SK-N-DZ (cell line): ENCODE measurements around the gene RABAC1.
"Not testable (repeated sequence)": the region's sequence is repeated elsewhere in the genome, so short reads cannot be mapped to it uniquely, and the experiment has no call there.

ENCODE experiments used
- DNase-seq: peaks from one replicate; pipeline ENCODE4 v3.0.0-alpha.2; 2015; ENCODE audit warnings: low spot score

The RABAC1 gene

GRCh38 chr19:41947091-41947490, 12.0 kb downstream of the RABAC1 start:
- no peak for DNase-seq

DNA sequence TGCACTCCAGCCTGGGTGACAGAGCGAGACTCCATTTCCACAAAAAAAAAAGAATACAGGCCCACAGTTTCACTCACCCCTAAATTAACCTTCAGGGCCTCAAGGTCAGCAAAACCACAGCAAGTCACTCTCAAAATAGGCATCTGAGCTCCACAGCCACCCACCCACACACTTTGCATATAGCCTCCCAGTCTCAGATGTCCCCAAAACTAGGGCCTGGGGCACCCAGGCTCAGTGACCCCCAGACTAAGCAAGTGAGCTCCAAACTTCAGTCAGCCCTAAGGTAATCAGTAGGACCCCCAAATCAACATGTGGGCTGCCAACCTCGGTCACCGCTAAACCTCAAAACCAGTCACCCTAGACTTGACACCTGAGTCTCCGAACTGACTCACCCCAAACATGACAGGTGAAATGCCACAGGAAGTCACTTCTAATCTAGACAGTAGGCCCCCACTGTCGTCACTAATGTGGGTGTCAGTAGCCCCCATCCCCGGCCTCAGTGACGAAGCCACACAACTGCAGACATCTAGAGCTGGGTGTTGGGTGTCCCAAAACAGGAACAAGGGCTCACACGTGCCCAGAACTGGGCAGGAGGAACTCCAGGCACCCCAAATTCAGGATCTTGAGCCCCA, 13.9 kb downstream of the RABAC1 start:
- no peak for DNase-seq

DNA sequence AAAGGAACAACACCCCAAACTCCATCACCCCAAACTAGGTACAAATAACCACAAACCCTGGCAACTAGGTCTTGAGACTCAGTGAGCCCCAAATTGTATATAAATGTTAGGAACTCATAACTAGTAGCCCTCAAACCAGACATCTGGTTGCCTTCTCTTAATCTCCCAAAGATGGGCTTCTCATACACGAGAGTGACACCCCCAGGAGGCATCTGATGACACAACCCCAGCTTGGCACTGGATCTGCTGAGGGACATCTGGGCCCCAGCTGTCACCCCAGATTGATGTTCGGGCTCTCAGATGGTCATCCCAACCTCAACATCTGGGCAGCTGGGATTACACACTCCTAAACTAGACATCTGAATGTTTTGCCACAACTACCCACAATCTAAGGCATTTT, 14.8 kb downstream of the RABAC1 start:
- DNase-seq: no peak

DNA sequence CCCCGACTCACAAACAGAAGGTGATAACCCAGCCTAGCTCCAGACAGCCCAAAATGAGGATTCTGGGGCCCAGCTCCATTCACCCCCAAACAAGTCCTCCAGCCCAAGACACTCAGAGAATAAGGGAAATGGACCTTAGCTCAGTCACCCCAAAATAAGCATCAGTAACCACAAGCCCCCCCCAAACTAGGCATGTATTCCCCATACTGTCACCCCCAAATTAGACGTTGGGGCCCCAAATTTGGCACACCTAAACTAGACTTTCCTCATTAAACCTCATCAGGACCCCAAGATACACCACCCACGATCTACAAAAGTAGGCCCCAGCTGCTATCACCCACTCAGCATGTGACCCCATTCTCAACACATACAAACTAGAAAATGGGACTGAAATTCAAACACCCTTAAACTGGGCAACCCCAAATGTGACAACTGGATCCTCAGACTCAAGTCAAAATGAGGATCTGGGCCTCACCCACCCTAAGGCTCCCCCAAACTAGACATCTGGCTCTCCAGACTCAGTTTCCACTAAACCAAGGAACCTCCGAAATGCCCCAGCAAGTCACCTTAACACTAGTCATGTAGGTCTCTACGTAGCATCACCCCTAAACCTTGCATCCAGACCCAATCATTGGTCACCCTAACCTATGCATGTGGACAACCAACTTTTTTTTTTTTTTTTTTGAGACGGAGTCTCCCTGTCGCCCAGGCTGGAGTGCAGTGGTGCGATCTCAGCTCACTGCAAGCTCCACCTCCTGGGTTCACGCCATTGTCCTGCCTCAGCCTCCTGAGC, 17.5 kb downstream of the RABAC1 start:
- DNase-seq: no peak

- no peak for DNase-seq
Measured at GRCh38 chr19:41940731-41941409, 18.3 kb downstream of the RABAC1 start.

- DNase-seq: peak; percentile 45
Measured at GRCh38 chr19:41939861-41940730, 19.0 kb downstream of the RABAC1 start.

DNA sequence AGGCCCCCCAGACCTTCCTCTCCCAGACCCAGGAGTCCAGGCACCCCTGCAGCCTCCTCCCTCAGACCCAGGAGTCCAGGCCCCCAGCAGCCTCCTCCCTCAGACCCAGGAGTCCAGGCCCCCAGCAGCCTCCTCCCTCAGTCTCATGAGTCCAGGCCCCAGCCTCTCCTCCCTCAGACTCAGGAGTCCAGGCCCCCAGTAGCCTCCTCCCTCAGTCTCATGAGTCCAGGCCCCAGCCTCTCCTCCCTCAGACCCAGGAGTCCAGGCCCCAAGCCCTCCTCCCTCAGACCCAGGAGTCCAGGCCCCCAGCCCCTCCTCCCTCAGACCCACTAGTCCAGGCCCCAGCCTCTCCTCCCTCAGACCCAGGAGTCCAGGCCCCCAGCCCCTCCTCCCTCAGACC, 19.9 kb downstream of the RABAC1 start:
- not testable (repeated sequence) for DNase-seq

GRCh38 chr19:41937525-41938468, 21.3 kb downstream of the RABAC1 start:
- DNase-seq: no peak

- DNase-seq: no peak
Measured at GRCh38 chr19:41936961-41937360, 22.2 kb downstream of the RABAC1 start.

- no peak for DNase-seq
Measured at GRCh38 chr19:41936416-41936850, 22.7 kb downstream of the RABAC1 start.

GRCh38 chr19:41935760-41936415, 23.2 kb downstream of the RABAC1 start:
- DNase-seq: no peak

- DNase-seq: peak; percentile 84
Measured at GRCh38 chr19:41934849-41935374, 24.2 kb downstream of the RABAC1 start.

DNA sequence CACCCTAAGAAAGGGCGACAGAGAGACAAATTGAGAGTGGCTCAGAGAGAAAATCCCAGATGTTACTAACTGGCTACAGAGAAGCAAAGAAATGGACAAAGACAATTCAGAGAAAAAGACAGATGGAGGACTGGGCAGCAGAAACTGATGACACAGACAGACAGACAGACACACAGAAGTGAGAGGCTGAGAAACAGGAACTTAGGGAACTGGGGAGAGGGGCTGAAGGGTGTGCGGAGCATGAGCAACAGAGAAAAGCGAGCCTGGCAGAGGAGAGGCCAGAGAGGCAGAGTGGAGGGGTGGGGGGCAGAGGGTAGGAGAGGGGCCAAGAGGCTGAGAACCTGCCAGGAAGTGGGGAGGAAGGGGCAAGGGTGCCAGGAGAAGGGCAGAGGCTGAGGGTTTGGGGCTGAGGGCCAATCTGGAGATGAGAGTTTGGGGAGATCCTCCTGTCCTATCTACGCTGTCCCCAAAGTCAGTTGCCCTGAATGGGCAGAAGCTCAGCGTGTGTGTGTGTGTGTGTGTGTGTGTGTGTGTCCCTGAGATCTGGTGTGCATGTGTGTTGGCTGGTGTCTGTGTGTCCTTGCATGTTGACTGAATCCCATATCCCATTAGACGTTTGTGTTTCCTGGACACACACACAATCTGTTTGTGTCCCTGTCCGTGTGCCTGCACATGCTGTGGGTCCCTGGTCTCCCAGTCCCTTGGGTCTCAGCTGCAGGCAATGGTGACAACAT, 25.3 kb downstream of the RABAC1 start:
- no peak for DNase-seq

DNA sequence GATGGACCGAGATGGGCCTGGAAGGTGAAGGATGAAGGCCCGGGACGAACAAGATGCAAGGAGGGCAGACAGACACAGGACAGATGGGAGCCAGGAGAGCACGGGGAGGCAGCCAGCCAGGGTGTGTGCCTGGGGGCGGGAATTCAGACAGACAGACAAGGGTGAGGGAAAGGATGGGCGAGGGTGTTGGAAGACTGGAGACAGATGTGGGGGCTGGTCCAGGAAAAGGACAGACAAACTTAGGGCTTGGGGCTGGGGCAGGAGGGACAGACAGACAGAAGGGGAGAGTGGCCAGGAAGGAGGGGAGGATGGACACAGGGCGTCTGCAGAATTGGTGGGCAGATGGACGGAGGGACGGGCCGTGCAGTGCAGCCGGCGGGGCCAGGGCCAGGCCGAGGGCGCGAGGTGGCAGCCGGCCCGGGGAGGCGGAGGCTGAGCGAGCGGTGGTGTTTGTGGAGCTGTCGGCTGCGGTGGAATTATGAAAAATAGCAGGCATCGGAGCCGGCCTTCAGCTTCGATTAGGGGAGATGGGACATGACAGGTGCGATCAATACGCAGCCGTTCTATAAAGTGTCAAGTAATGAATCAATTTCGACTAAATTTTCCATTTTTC, 26.3 kb downstream of the RABAC1 start:
- no peak for DNase-seq

DNA sequence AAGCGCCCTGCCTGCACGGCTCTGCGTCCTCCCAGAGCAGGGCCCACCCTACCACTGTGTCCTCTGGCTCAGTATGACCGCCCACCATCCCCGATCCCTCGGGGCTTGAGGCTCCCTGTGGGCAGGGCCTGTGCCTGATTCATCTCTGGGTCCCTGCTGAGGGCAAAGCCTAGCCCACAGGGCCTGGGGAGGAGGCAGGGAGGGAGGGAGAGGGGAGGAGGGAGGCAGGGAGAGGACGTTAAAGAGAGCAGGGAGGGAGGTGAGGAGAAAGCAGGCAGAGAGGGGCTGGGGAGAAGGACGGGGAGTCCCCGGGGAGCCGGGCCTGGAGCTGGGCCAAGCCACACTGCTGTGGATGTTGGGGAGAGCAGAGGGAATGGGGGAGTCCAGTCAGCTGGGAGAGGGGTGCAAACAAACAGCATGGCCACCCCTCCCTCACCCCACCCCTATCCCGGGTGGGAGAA, 26.8 kb downstream of the RABAC1 start:
- DNase-seq: no peak

DNA sequence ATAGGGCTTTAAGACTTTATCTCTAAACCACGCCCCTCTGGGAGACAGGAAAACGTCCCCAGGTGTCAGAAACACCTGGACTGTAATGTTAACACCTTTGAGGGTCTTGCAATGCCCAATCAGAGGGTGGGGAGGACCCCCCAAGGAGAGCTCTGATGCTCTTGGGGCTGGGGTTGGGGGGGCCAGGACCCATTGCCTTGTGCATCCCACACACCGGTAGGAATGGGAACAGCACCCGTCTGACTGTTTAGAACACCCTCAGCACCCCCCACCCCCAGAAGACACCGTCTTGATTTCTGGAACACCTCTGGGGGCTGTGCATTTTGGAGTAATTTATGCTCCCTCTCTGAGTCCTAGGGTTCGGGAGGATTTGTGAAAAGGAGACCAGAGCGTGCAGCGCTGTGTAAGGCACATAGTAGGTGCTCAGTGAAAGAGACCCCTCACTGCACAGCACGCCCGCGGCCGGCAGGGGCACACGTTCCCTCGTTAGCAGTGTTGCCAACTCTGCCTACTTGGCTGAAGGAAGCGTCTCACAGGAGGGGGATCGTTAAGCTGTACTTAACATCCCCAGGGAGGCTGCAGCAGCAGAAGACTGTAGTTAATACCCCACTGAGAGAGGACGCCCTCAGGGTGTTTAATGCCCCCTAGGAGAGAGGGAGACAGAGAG, 28.1 kb downstream of the RABAC1 start:
- no peak for DNase-seq

GRCh38 chr19:41930322-41930722, 28.8 kb downstream of the RABAC1 start:
- no peak for DNase-seq

DNA sequence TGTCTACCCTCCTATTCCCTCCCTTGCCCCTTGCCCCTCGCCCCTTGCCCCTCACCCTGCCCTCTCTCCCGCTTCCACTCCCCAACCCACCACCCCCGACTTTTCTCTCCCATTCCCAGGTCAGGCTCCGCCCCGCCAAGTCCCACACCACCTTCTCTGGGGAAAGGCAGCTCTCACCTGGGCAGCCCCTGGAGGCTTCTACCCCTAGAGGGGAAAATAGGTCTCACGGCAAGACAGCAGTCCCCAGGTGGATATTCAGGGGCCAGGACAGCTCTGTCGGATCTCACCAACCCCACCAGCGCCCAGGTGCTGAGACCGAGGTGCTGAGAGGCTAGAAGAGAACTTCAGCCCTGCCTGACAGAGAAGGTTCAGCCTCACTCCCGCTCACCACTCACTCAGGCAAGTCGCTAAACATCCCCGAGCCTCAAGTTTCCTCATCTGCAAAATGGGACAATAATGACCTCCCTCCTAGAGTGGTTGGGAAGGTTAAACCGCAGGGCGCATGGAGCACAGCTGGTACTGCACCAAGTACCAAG, 29.5 kb downstream of the RABAC1 start:
- DNase-seq: no peak
